Smooth muscle cell of trachea (primary cell): ENCODE results near the gene UBE2S. TPM values are rescaled to one million over a fixed set of nuclear protein-coding genes. Genes with fewer than 3 reads are reported as not detected.

Source experiments
- total RNA-seq: library from RNA; depleted of rRNA; stranded (reverse); fragments of >200 nt; gene quantifications from 2 replicates; pipeline ENCODE4 v1.2.1, GENCODE V29; 2014

Gene UBE2S
- total RNA-seq = 53.1 and 144 TPM in 2 replicates

DNA sequence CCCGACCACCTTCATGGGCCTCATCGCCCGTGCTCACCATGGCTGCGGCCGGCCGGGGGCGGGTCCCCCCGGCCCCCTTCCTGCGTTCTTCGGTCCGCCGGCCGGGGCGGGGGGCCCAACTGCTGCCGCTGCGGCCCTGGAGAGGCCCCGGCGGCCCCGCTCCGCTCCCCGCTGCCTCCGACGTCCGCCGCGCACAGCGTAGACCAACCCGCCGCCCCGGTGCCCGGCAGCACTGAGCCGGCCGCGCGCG is at the start of gene UBE2S:
UBE2S (minus strand) TSS at position 239 of the 250 bp plus-strand sequence; CDS start at position 40, 199 bp downstream.

DNA sequence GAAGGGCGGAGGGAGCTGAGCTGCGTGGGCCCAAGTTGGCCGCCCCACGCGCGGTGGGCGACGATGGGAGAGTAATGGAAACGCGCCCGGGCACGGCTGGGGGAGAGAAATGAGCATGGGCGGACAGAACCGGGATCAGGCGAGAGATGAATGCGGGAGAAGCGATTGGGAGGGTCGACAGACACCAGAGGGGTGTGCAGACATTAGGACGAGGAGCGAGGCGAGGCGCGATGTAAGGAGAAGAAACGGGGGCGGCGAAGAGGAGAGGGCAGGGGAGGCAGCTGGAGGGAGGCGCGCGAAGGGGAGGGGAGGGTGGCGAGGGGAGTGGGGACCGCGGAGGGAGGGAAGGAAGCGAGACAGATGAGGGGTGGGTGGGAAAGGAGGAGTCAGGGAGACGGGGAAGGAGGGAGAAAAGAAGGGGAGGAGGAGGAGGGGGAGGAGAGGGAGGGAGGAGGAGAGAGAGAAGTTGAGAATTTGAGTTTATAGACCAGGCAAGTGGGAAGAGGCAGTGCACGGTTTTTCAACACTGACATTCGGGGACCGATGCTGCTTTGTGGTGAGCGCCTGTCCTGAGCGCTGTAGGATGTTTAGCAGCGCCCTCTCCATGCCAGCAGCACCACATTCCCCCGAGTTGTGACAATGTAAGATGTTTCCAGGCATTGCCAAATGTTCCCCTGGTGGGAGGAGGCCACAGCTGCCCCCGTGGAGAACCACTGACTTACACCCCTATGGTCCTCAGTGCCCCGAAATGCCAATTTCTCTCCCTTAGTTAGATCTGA is 35.6 kb upstream of the UBE2S start, which contains the start of gene SHISA7:
SHISA7 (minus strand) TSS at position 256 of the 779 bp plus-strand sequence. CDS start 437 bp downstream, outside the sequence.

DNA sequence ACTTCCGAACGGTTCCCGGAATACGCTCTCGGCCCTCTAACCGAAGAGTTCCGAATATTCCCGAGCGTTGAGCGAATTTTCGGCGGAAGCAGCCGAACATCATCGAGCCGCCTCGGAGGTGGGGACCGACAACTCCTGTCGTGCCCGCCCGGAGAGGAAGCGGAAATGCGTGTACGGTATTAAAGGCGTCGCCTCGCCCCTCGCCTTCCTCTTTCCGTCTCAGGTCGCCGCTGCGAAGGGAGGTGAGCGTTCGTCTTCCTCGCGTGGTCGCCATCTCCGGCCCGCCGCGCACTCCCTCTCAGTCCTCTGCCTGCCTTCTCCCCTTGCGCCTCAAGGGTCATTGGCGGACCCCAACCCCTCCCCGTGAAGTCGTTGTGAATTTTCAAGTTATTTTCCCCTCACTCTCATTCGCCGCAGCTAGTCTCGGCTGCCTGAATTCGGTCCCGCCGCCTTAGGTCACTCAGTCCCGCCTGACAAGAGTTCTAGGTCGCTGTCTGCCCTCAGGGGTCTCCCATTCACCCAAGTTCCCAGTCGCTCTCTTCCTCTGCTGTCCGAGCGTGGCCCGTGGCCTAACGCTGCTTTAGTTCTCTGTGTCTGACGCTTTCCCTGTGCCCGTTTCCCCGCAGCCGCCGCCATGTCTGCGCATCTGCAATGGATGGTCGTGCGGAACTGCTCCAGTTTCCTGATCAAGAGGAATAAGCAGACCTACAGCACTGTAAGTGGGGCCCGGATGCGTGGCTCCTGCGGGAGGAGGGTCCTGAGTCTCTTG is 21.7 kb downstream of the UBE2S start, which contains the start of gene RPL28:
RPL28 (plus strand) TSS at position 209 of the 769 bp plus-strand sequence; CDS start at position 635, 426 bp downstream.

DNA sequence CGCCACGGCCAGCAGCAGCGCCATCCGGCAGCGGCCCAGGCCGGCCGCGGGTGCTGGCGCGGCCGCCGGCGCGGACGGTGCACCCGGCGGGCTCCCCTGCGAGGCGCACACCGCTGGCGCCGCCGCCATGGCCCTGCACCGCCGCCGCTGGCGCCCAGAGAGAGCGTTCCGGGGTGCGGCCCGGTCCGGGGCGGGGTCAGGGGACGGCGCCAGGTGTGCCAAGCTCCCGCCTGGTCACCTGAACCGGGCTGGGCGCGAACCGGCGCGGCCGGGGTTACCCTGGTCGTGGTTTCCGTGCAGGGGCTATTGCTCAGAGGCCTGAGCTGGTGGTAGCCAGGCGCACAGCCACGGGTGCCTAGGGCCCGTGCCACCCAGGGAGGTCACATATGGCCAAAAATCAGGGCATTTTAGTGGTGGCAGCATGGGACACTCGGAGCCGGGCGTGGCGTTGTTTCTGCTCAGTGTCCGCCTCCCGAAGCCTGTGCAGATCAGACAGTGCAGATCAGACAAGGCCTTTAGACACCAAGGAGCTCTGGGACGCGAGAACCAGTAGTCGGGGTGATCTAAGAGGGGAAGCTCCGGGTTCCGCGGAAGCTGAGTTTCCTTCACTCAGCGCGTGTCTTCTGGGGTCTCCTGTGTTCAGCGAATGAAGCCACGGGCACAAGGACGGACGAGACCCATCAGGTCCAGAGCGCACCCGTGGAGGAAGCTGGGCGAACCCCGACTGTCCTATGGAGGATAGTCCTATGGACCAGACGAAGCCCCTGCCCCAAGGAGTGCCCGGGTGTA is 23.3 kb downstream of the UBE2S start, which contains the start of gene TMEM238:
TMEM238 (minus strand) TSS at position 162 of the 789 bp plus-strand sequence; CDS start at position 129, 33 bp downstream.

DNA sequence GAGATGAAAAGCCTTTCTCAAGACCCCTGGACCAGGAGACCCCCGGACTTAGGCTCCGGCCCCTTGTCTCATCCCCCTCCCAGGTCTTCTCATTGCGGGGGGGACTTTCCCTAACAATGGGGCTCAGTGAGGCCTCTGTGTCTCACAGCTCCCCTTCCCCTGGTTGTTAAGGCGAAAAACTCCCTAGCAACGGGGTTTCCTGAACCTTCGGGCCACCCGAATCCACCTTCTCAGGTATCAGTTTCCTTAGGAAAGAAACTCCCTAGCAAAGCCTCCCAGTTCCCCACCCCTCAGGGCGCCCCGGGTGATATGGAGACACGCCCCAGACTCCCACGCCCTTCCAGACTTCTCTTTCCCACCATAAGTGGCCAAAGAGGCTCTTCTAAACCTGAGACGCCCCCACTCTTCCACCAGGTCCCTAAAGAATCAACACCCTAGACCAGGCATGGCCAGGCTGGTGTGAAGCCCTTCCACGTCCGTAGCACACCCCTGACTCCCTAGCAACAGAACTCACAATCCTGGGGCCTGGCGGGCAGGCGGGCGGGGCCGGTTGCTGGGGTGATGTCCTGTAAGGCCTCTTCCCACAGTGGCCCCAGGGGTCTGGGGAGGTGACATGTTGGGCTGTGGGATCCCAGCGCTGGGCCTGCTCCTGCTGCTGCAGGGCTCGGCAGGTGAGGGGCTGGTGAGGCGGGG is 31.2 kb downstream of the UBE2S start, which contains the start of gene TMEM190:
TMEM190 (plus strand) TSS at position 586 of the 693 bp plus-strand sequence; CDS start at position 614, 28 bp downstream.

DNA sequence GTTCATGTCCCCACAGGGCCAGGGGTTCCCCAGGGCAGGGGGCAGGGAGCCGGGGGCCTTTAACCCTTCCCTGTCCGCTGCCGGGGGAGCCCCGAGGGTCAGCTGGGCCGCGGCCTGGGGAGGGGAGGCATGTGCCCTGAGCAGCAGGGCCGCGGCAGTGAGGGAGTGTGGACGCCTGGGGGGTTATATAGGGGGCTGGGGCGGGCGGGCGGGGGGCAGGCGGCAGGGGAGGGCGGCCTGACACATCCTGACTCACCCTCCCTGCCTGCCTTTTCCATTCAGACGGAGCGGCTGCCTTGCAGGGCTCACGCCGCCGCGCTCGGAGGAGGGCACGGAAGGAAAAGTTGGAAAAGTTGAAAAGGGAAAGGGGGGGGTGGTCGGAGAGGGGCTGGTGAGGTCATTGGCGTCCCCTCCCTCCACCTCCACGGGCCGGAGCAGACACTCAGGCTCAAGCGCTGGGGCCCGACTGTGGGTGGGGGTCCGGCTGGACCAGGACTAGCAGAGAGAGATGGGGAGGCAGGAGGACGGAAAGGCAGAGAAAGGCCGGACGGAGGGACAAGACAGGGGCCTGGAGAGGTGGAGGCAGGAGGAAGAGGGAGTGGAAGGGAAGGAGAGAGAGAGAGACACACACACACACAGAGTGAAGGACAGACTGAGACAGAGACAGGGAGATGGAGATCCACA is 37.1 kb downstream of the UBE2S start, which contains the start of gene IL11:
IL11 (minus strand) TSS at position 159 of the 684 bp plus-strand sequence; CDS start at position 6, 153 bp downstream.

DNA sequence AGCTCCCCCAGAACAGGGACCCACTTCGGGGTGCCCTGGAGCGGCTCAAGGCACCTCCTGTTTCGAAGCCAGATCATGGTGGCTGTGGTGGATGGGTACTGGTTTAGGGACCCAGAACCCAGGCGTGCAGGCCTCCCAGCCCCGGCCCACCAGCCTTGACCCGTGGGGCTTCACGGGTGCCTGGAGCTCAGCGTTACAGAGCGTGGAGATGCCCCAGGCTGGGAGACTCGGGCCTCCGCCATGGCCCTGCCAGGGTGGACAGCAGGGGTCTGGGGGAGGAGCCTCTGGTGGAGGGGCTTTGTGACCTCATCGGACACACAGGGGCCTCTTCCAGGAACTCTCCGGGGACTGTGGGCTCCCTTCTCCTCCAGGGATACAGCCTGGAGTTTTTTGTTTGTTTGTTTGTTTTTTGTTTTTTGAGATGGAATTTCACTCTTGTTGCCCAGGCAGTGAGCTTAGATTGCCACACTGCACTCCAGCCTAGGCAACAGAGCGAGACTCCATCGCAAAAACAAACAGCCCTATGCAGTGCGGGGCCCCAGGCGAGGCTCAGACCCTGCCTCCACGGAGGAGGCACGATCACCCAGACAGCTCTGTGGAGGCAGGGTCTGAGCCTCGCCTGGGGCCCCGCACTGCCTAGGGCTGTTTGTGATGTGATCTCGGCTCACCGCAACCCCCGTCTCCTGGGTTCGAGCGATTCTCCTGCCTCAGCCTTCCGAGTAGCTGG is 44.4 kb downstream of the UBE2S start, which contains the start of gene GARIN5B:
GARIN5B (minus strand) TSS at position 271 of the 727 bp plus-strand sequence; CDS start at position 77, 194 bp downstream.

DNA sequence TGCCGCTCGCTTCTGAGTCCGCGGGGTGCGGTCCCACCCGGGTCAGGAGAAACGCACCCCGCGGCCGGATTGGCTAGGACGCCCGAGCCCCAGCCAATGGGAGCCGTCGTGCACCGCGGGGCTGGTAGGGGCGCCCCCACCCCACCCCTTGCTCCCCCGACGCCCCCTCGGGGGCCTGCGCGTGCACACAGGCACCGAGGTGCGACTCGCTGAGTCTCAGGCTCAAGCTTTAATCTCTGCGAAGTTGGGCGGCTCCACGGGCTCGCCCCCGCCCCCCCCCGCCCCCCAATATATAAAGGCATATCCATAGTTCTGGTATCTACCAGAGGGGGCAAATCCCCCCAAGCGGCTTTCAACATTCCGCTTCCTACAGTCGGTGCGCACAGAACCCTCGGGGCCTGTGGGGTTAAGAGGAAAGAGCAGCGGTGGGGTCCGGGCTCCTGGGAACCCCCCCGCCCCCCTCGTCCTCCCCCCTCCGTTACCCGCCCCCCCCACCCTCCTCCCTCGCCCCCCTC is 52.8 kb downstream of the UBE2S start, which contains the start of gene COX6B2:
COX6B2 (minus strand) TSS at position 22 of the 515 bp plus-strand sequence. CDS start 198 bp downstream, outside the sequence.

Other genes with a start within 250 kb of the UBE2S start
- gene DNAAF3, start 241.2 kb downstream of the UBE2S start, total RNA-seq = 0.33 and 0.87 TPM in 2 replicates
- gene SYT5, start 227.5 kb downstream of the UBE2S start, total RNA-seq = 0.15 and 0.17 TPM in 2 replicates
- gene PTPRH, start 198.3 kb downstream of the UBE2S start, total RNA-seq = 4.5 and 10.9 TPM in 2 replicates
- gene TMEM86B, start 179.0 kb downstream of the UBE2S start, total RNA-seq = 2.2 and 2.3 TPM in 2 replicates
- 33.6 and 48.0 TPM in 2 replicates for gene PPP6R1, start 148.8 kb downstream of the UBE2S start, total RNA-seq
- 28.8 and 39.3 TPM in 2 replicates for gene HSPBP1, start 127.7 kb downstream of the UBE2S start, total RNA-seq
- 4.0 and 5.2 TPM in 2 replicates for gene BRSK1, start 123.8 kb downstream of the UBE2S start, total RNA-seq
- gene TMEM150B, start 82.4 kb downstream of the UBE2S start, total RNA-seq = not detected in 2 replicates
- gene KMT5C, start 67.9 kb downstream of the UBE2S start, total RNA-seq = 9.0 and 10.1 TPM in 2 replicates
- gene COX6B2, start 53.1 kb downstream of the UBE2S start, total RNA-seq = not detected in 2 replicates
- gene GARIN5B, start 44.5 kb downstream of the UBE2S start, total RNA-seq = not detected in 2 replicates
- 2.6 and 3.6 TPM in 2 replicates for gene IL11, start 37.3 kb downstream of the UBE2S start, total RNA-seq
- not detected in 2 replicates for gene TMEM190, start 31.0 kb downstream of the UBE2S start, total RNA-seq
- gene TMEM238, start 23.5 kb downstream of the UBE2S start, total RNA-seq = 0.58 and 0.83 TPM in 2 replicates
- gene RPL28, start 21.9 kb downstream of the UBE2S start, total RNA-seq = 190 and 286 TPM in 2 replicates
- under 0.01 TPM in 1 of 2 replicates, not detected in the other for gene SHISA7, start 35.5 kb upstream of the UBE2S start, total RNA-seq
- gene ISOC2, start 53.9 kb upstream of the UBE2S start, total RNA-seq = 51.3 TPM in 2 replicates
- gene C19orf85, start 57.0 kb upstream of the UBE2S start, total RNA-seq = not detected in 2 replicates
- gene ZNF628, start 68.8 kb upstream of the UBE2S start, total RNA-seq = 1.6 and 3.3 TPM in 2 replicates
- 18.7 and 20.8 TPM in 2 replicates for gene NAT14, start 77.4 kb upstream of the UBE2S start, total RNA-seq
- 14.4 and 47.6 TPM in 2 replicates for gene SSC5D, start 80.6 kb upstream of the UBE2S start, total RNA-seq
- gene SBK2, start 129.3 kb upstream of the UBE2S start, total RNA-seq = 0.17 TPM in 1 of 2 replicates, not detected in the other
- 0.44 TPM in 1 of 2 replicates, not detected in the other for gene SBK3, start 137.8 kb upstream of the UBE2S start, total RNA-seq
- gene ZNF579, start 173.1 kb upstream of the UBE2S start, total RNA-seq = 5.2 and 9.3 TPM in 2 replicates
- 3.8 and 5.2 TPM in 2 replicates for gene FIZ1, start 191.7 kb upstream of the UBE2S start, total RNA-seq
- 8.9 and 21.0 TPM in 2 replicates for gene ZNF524, start 192.5 kb upstream of the UBE2S start, total RNA-seq
- 3.5 and 3.9 TPM in 2 replicates for gene ZNF865, start 197.9 kb upstream of the UBE2S start, total RNA-seq
- 4.7 and 4.8 TPM in 2 replicates for gene ZNF784, start 216.8 kb upstream of the UBE2S start, total RNA-seq
- gene ZNF580, start 233.2 kb upstream of the UBE2S start, total RNA-seq = 4.2 and 6.3 TPM in 2 replicates
- gene ZNF581, start 235.9 kb upstream of the UBE2S start, total RNA-seq = 17.2 and 31.8 TPM in 2 replicates
- gene CCDC106, start 240.4 kb upstream of the UBE2S start, total RNA-seq = 12.8 and 13.4 TPM in 2 replicates
- 100 and 116 TPM in 2 replicates for gene U2AF2, start 247.2 kb upstream of the UBE2S start, total RNA-seq